ENCODE measurements around the gene LPIN1.

The LPIN1 gene, protein sequence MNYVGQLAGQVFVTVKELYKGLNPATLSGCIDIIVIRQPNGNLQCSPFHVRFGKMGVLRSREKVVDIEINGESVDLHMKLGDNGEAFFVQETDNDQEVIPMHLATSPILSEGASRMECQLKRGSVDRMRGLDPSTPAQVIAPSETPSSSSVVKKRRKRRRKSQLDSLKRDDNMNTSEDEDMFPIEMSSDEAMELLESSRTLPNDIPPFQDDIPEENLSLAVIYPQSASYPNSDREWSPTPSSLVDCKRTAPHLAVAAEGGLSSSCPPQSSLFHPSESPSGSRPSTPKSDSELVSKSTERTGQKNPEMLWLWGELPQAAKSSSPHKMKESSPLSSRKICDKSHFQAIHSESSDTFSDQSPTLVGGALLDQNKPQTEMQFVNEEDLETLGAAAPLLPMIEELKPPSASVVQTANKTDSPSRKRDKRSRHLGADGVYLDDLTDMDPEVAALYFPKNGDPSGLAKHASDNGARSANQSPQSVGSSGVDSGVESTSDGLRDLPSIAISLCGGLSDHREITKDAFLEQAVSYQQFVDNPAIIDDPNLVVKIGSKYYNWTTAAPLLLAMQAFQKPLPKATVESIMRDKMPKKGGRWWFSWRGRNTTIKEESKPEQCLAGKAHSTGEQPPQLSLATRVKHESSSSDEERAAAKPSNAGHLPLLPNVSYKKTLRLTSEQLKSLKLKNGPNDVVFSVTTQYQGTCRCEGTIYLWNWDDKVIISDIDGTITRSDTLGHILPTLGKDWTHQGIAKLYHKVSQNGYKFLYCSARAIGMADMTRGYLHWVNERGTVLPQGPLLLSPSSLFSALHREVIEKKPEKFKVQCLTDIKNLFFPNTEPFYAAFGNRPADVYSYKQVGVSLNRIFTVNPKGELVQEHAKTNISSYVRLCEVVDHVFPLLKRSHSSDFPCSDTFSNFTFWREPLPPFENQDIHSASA

DNA sequence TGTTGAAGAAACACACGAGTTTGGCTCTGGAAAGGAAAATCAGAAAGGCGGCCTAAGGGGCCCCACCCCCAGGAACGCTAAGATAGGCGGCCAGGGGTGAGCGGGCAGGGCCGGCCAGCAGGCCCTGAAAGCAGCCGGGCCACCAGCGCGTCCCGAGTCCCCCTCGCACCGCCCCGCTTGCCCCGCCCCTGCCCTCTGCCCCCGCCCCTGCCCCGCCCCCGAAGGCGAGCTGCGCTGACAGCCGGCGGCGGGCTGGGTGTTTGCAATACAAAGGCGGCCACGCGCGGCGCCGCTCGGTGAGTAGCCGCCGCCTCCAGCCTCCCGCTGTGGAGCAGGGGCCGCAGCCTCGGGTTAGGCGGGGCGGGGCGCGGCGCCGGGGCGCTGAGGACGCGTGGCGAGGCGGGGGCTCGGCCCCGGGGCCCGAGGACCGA is at the start of gene LPIN1:
LPIN1 (plus strand) TSS at position 257 of the 431 bp plus-strand sequence. CDS start 18,910 bp downstream, outside the sequence.
- DNase-seq: peak; percentile 56 to 58

DNA sequence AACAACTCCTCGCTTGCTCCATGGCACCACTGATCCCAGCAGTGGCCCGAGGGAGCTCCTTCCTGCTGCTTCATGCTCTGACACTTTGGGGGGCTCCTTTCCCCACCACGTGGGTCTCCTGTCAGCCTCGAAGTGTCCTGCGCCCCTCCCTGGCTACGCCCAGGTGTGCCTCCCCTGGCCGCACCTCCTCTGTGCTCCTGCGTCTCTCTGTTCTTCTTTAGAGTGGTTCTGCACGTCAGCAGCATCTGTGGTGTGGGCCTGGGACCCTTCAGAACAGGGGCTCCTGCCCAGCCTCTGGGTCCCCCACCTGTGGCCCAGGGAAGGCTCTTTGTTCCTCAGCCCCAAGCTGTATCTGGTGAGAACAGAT is 49.7 kb upstream of the LPIN1 start:
- no peak for DNase-seq

DNA sequence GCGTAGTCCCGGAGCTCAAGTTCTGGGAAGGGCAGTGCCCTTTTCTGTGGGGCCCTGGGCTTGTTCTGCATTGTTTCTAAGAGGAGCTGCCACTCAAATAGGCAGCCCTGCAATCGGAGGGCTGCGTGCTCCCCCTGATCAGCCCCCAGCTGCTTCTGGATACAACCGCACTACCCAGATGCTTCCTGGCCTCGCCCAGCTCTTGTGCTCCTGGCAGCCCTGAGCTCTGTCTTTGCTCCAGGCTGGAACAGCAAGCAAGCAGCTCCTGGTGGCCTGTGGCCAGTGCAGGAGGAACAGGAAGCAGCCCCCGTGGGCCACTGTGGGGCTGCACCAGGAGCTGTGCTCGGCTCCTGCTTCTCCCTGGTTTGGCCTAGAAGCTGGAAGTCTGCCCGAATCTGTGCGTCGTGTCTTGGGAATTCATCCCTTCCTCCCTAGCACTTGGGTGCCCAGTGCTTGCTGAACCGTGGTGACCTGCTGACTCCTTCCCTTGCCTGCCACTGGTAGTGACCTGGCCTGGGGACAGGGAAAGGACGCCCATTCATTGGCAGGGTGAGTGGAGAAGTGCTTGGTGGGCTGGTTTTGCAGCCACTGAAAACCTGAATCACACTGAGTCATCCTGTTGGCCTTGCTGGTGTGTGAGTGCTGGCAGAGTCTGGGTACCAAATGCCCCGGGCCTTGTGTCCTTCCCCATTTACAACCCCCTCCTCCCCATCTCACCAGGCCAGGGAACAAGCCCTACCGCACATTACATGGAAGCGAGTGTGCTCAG is 49.1 kb upstream of the LPIN1 start:
- peak; percentile 95 for DNase-seq

DNA sequence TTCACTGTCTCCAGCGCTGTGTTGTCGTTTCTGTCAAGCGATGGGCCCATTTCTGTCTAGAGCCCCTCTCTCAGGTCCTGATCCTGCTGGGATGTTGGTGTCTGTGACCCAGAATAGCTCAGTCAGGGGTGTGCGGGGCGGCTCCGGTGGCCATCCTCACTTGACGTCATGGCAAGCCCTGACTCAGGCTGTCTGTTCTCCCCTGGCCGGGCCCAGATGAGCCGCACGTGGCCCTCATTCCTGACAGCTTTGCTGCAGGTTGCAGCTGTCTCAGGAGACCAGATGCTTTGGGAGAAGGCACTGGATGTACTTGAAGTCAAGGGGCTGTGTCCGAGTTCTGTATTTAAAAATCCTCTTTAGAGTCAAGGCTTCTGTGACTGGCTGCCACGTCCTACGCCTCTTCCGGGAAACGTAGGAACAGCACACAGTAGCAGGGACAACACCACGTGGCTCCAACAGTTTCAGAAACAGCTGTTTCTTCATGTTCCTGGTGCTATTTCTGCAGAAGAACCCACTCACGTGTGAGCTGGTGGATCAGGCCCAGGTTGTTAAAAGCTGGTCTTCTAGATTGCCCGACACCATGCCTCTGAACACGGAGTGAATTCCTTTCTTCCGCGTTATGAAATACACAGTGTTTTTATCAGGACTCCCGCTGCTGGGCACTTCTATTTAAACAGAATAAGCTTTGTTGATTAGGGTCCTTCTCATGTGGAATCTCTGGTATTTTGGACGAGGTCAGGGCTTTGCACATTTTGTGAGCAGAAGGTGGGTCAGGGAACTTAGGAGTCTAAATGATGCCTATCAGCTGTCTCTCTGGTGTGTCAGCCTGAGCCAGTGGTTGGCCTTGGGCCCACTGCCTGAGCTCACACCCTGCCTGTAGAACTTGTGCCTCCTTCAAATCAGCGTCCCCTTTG is 48.2 kb upstream of the LPIN1 start:
- no peak for DNase-seq

DNA sequence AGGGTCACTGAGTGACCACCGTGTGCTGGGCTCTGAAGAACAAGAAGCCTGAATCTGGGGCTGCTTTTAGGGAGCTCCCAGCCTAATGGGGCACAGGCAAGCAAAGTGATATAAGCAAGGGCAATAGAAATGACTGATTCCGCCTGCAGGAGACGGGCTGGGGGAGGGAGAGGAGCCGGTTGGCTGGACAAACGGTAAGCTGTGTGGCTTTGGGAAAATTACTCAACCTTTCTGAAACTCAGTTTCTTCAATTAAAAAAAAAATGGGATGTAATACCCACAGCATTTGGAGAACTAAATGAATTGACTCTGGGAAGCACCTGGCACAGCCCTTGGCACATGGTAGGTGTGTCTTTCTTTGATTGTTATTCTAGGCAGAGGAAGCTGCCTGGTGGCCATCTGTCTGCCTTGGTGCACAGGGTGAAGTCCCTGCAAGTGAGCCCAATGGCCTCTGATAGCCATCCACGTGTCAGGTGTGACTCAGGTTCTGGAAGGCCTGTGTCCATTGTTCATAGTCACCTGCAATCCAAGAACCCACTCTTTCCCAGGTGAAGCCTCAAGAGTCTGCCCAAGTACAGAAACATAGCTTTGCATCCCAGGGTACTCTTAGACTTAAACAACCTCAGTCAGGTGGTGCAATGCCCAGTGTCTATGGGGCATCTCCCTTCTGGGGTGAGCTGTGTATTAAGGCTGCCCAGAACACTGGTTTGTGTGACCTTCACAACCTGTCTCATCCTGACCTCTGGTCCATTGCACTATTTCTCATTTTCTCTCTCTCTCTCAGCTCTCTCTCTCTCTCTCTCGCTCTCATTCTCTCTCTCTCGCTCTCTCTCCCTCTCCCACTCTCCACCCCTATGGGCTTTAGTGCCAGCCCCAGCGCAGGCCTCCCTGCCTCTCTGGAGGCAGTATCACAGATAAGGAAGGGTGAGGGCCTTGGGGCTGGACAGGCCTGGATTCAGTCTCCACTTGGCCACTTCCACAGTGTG is 46.5 kb upstream of the LPIN1 start:
- DNase-seq: no peak

DNA sequence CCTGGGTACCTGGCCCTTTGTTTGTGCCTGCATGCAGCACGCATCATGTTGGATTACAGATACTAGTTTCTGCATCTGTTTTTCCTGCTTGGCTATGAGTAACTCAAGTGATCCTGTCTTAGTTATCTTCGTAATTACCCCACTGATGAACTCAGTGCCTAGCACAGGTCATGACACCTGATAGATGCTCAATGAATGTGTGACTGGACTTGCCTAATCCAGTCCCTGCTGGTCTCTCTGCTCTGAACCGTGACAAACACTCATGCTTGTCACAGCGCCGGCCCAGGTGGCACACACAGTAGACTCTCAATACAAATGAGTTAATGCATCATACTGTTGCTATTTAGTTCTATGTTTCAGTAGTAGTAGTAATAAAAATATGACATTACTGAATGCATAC is 45.2 kb upstream of the LPIN1 start:
- DNase-seq: no peak

DNA sequence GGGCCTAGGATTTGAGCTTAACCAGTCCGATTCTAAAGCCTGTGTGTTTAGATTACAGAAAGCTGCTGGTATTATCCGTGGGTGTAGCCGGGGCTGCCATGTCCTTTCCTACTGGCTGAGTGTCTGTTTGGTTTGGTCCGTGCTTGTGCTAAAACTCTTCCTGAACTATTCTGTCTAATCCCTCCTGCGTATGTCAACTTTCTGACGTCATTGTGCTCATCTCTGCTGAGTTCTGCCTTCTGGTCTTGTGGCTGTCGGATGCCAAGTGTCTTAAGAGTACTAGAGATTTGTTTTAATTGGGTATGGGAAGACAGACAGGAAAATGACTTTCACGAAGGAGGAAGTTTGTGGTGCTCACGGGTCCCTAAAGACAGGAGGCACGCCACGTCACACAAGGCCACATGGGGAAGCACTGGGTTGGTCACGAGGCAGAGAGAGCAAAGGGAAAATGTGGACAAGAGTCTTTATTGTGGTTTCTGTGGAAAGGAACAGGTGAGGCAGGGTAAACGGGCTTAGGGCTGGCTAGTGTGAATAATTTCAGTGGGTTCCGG is 44.6 kb upstream of the LPIN1 start:
- DNase-seq: peak; percentile 95

DNA sequence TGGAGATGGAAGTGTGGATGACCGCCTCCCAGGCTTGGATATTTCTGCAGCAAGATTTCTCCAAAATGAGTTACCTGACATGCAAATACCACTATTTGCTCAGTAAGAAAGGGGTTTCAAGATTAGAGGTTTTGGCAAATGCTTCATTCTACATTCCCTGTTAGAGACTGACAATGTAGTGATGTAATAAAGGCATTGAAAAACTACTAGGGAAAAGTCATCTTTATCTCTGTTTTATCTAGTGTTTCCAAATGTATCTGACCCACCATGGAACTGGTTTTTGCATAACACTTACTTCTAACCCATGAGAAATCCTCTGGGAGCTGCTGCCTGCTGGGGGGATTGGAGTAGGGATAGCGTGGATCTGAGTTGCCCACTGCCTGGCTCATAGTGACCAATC is 43.5 kb upstream of the LPIN1 start:
- no peak for DNase-seq

DNA sequence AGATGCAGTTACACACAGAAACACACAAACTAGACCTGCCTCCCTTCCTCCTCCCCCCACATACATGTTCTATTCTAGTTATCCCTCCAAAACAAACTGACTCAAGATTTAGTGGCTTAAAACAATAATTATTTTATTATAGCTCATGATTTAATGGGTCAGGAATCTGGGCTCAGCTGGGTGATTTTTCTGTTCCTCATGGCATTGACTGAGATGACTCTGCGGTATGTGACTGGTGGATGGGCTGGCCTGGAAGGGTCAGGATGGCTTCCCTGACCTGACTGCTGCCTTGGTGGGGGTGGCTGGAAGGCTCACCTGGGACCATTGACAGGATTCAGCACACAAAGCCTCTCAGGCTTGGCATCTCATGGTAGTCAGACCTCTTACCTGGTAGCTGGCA is 42.7 kb upstream of the LPIN1 start:
- no peak for DNase-seq

DNA sequence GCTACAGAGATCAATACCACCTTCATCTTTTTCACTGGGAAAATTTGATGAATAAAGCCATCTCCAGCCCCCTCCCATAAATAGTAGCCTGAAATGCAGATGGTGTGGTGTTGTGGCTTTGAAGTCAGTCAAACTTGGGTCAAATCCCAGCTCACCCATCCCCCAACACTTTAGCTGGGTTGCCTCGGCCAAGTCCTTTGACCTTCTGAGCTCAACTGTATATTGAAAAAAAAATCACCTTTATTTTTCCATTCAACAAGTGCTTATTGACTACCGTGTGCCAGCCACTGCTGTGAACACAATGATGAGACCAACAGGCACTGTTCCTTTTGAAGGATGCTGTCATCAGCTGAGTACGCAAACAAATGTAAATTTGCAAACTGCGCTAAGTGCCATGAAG is 41.4 kb upstream of the LPIN1 start:
- DNase-seq: no peak

DNA sequence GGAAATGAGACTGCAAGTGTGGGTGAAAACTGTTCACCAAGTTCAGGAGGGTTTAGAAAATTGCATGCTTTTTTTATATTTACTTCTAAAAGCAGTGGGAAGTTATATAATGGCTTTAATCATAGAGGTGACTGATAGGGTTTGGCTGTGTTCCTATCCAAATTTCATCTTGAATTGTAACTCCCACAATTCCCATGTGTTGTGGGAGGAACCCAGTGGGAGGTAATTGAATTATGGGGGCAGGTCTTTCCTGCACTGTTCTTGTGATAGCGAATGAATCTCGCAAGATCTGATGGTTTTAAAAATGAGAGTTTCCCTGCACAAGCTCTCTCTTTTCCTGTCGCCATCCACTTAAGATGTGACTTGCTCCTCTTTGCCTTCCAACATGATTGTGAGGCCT is 40.7 kb upstream of the LPIN1 start:
- DNase-seq: no peak

DNA sequence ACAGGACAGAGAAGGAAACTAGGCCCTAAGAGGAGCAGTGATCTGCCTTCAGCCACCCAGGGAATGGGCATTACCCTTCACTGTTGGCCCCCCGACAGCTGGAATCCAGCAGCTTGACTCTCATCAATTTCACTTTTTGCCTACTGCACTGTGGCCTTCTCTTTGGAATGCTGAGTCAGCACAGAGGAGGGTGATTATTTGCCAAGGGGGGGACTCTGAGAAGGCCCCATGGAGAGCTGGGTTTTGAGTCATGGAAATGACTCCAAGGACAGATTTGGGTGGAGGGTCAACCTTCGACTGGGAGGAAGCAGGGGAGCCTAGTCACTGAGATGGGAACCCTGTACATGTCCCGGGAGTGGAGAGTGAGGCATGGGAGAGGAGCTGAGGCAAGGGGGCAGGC is 38.3 kb upstream of the LPIN1 start:
- no peak for DNase-seq

DNA sequence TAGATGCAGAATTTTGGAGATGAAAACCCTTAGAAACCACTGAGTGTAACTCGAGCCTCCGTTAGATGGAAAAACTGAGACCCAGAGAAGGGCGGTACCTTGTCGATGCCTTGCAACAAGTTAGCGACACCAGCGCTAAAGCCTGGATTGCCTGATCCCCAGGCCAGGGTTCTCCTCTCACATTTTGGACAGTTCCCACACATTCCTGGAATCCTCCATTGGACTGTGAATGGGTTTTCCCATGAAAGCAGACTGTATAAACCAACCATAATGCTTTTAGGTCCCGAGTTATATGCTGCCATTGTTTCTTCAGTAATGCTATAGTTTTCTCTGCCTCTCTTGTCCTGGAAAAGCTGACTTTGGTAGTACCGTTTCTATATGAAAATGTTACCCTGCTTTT is 37.1 kb upstream of the LPIN1 start:
- DNase-seq: no peak

DNA sequence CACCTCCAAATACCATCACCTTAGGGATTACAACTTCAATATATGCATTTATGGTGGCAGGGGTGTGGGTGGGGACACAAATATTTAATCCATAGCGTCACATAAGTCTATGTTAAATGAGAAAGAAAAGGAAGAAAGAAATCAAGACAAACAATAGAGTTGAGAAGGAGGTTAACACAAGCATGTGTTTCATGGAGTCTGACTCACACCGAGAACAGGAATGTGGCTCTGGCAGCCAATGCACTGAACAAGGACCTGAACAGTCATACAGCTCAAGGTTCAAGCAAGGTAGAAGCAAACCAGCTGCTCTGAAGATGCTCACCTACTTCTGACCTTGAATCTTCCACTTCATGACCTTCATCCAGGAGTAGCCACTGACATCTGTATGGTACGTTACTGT is 36.2 kb upstream of the LPIN1 start:
- DNase-seq: no peak

DNA sequence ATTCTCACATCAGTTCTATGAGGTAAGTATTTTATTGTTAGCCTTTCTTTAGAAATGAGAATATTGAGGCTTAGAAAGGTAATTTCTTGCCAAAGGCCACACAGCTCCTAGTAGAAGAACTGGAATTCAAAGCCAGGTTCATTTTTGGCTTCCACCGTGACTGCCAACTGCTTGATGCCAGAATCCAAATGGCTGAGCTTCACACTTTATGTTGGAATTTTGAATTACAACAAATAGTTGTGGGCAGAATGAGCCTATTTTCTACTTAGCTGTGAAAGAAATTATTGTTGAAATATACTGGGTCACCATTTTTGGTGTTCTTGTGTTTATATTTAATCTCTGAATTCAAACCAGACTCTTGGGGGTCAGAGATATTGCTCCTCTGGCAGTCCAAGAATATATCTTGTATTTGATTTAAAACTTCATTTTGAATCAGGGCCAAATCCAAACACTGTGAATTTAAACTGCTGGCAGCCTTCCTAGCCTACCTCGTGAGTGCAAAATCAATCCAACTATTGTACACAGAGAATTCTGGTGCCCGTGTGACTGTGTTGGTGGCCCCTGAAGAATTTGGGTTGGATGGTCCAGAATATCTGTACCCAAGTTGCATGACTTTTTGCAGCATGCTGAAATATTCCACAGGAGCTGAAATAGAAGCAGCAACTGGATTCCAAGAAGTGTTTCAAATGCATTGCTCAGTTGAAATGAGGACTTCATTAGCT is 35.6 kb upstream of the LPIN1 start:
- no peak for DNase-seq

DNA sequence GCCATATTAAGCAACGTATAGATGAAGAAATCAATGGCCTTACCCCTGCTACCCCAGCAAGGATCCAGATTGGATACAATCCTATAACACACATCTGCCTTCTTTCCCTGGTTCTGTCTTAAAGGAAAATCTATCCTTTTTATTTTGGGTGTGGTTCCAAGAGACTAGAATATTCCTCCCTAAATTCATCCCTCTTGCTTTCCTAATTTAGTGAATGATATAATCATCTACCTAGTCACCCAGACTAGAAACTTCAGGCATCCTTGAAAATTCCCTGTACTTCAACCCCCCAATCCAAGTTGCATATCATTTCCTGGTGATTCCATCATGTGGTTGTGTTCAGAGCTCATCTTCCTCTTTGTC is 35.1 kb upstream of the LPIN1 start:
- DNase-seq: no peak

DNA sequence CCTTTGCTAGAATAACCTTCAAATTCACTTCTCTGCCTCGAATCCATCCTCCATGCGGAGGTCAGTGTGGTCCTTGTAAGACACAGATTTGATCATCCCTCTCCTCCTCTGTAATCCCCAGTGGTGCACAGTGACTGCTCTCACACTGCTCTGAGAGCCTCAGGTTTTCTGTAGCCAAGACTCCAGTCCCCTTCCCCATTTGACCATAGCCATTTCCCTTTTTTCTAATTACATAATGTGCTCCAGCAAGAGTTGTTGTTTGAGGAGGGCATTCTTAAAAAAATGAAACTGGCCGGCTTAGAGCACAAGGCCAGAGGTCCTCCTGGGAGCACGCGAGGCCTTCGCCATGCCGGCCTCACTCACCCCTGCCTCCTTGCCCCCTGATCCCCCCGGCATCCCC is 34.7 kb upstream of the LPIN1 start:
- peak in 1 of 2 experiments; percentile 1 for DNase-seq

DNA sequence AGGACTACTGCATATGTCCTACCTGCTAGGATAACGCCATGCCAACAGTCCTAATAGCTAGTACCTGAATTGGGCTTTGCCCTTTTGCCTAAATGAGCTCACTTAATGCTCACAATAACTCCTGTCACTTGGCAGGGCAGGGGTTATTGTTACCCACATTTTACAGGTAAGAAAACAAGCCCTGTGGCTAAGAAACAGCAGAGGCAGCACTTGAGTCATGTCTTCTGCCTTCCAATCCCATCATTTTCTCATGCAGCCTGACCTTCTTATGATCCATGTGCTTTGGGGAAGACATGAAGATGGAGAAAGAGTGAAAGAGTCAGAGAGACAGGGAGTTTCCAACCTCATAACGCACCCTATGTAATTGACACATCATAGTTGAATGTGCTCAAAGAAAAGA is 33.6 kb upstream of the LPIN1 start:
- DNase-seq: no peak

DNA sequence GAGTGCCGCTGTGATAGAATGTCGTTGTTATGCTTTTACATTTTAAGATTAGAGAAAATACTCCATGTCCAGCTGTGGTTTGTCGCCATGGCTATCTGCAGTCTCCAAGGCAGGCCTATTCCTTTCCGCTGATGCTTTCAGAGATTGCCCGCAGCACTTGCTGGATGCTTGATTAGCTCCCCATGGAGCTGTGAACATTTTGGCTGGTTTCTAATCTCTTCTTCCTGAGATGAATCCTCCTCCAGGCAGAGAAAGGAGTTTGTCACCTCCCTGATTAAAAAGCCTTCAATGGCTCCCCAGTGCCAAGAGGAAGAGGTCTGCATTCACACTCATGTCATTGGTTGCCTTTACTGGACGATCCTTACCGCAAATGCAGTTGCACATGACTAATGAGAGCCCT is 32.6 kb upstream of the LPIN1 start:
- DNase-seq: no peak
